SK-N-SH treated with all-trans-retinoic acid at 6 μM for 48 hours (cell line): ENCODE measurements around the gene DTNB.

Experiments used
- ARNTL ChIP-seq: fragments of 450-650 bp; formaldehyde crosslinking; IDR thresholded peaks from 2 replicates; pipeline ENCODE4 v1.5.0; 2020; ENCODE audit warnings: low read depth, mild to moderate bottlenecking, moderate library complexity, borderline replicate concordance
- OSR1 ChIP-seq: fragments of 250-450 bp; sonication (Bioruptor Pico); IDR thresholded peaks from 2 replicates; pipeline ENCODE4 v1.8.0; 2022; ENCODE audit warnings: moderate library complexity, mild to moderate bottlenecking, inconsistent platforms
- POU6F1 ChIP-seq: fragments of 250-450 bp; sonication (Bioruptor Pico); IDR thresholded peaks from 2 replicates; pipeline ENCODE4 v1.8.0; 2021; ENCODE audit warnings: low read depth, mild to moderate bottlenecking, moderate library complexity, borderline replicate concordance
- PPARA ChIP-seq: fragments of 250-450 bp; sonication (Bioruptor Pico); IDR thresholded peaks from 2 replicates; pipeline ENCODE4 v1.5.0; 2020; ENCODE audit warnings: mild to moderate bottlenecking, borderline replicate concordance
- RARB ChIP-seq: fragments of 250-450 bp; sonication (Bioruptor Pico); IDR thresholded peaks from 2 replicates; pipeline ENCODE4 v1.8.0; 2021; ENCODE audit warnings: mild to moderate bottlenecking, moderate library complexity
- SNAI2 ChIP-seq: fragments of 250-450 bp; sonication (Bioruptor Pico); IDR thresholded peaks from 2 replicates; pipeline ENCODE4 v1.5.0; 2020; ENCODE audit warnings: mild to moderate bottlenecking, moderate library complexity
- TSHZ2 ChIP-seq: fragments of 250-450 bp; sonication (Bioruptor Pico); IDR thresholded peaks from 2 replicates; pipeline ENCODE4 v1.5.0; 2020; ENCODE audit warnings: mild to moderate bottlenecking, moderate library complexity
- ZFP3 ChIP-seq: fragments of 250-450 bp; sonication (Bioruptor Pico); IDR thresholded peaks from 2 replicates; pipeline ENCODE4 v1.5.0; 2020; ENCODE audit warnings: mild to moderate bottlenecking, moderate library complexity
- ZFP30 ChIP-seq: fragments of 450-650 bp; formaldehyde crosslinking; IDR thresholded peaks from 2 replicates; pipeline ENCODE4 v1.5.0; 2022; ENCODE audit warnings: mild to moderate bottlenecking, moderate library complexity
- ZNF70 ChIP-seq: fragments of 450-650 bp; formaldehyde crosslinking; IDR thresholded peaks from 2 replicates; pipeline ENCODE4 v1.5.0; 2020; ENCODE audit warnings: mild to moderate bottlenecking, moderate library complexity
- ZNF8 ChIP-seq: fragments of 450-650 bp; formaldehyde crosslinking; IDR thresholded peaks from 2 replicates; pipeline ENCODE4 v1.5.0; 2020; ENCODE audit warnings: mild to moderate bottlenecking, moderate library complexity
- TF ChIP-seq, protein P1 (sequence below): fragments of 250-450 bp; sonication (Bioruptor Pico); IDR thresholded peaks from 2 replicates; pipeline ENCODE4 v1.5.1; 2021; ENCODE audit warnings: mild to moderate bottlenecking, moderate library complexity

DNA sequence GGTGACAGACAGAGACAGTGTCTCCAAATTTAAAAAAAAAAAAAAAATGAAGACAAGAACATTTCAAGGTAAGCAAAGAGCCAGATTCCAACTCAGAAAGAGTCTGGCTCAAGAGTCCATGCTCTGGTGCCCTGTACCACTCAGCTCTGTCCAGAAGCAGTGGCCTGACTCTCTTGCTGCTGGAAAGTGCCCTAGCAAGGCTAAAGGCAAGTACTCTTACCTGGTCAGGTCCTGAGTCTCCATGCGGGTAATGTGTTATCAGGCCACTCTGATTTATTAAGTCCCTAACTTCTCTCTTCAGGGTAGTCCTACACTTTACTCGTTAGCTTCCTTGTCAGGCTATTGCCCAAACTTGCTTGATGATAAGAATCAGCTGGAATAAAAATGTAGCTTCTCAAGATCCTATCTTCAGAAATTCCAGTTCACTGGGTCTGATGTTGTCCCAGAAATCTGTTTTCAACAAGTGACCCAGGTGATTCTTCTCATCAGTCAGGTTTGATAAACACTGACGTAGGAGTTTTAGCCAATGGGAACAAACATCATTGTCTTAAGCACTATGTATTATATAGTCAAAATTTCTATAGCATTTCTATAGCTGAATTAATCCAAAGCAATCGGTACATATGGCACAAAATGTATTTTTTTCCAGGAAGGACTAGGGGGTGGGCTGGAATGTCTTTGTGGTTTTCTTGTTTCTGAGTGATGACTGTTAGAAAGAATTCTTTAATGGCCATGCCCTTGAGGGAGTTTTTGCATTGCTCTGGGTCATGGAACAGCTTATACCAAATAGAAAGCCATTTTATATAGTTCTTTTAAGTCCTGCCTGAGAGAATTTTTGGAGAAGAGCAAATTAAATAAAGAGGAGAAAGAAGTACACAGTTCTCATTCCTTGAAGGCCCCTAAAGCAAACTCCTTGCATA lies 191.7 kb downstream of the DTNB start:
- no peak for TF ChIP-seq RARB (CRISPR knock-in tag)
- no peak for TF ChIP-seq ARNTL (CRISPR knock-in tag)
- TF ChIP-seq OSR1 (CRISPR knock-in tag) = no peak
- TF ChIP-seq PPARA (CRISPR knock-in tag) = no peak
- TF ChIP-seq ZNF70 = no peak
- no peak for TF ChIP-seq ZFP3 (CRISPR knock-in tag)
- TF ChIP-seq, protein P1, sequence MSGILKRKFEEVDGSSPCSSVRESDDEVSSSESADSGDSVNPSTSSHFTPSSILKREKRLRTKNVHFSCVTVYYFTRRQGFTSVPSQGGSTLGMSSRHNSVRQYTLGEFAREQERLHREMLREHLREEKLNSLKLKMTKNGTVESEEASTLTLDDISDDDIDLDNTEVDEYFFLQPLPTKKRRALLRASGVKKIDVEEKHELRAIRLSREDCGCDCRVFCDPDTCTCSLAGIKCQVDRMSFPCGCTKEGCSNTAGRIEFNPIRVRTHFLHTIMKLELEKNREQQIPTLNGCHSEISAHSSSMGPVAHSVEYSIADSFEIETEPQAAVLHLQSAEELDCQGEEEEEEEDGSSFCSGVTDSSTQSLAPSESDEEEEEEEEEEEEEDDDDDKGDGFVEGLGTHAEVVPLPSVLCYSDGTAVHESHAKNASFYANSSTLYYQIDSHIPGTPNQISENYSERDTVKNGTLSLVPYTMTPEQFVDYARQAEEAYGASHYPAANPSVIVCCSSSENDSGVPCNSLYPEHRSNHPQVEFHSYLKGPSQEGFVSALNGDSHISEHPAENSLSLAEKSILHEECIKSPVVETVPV (CRISPR knock-in tag) = no peak
- no peak for TF ChIP-seq ZFP30 (CRISPR knock-in tag)
- no peak for TF ChIP-seq TSHZ2 (CRISPR knock-in tag)
- TF ChIP-seq SNAI2 = no peak
- TF ChIP-seq POU6F1 (CRISPR knock-in tag) = no peak
- no peak for TF ChIP-seq ZNF8 (CRISPR knock-in tag)
